DND-41 (cell line): ENCODE measurements around the gene AKAP8.

ENCODE experiments used
- EZH2 ChIP-seq: IDR thresholded peaks from 3 replicates; pipeline ENCODE4 v1.6.1; 2012; ENCODE audit warnings: borderline replicate concordance, low read depth, mild to moderate bottlenecking, moderate library complexity, low read length, inconsistent platforms; ENCODE audit not compliant: severe bottlenecking
- TF ChIP-seq, protein P1 (sequence below): IDR thresholded peaks from 2 replicates; pipeline ENCODE4 v1.5.1; 2012; ENCODE audit warnings: borderline replicate concordance, low read length, moderate library complexity, mild to moderate bottlenecking; ENCODE audit not compliant: poor library complexity, severe bottlenecking; ENCODE audit errors: extremely low read depth

DNA sequence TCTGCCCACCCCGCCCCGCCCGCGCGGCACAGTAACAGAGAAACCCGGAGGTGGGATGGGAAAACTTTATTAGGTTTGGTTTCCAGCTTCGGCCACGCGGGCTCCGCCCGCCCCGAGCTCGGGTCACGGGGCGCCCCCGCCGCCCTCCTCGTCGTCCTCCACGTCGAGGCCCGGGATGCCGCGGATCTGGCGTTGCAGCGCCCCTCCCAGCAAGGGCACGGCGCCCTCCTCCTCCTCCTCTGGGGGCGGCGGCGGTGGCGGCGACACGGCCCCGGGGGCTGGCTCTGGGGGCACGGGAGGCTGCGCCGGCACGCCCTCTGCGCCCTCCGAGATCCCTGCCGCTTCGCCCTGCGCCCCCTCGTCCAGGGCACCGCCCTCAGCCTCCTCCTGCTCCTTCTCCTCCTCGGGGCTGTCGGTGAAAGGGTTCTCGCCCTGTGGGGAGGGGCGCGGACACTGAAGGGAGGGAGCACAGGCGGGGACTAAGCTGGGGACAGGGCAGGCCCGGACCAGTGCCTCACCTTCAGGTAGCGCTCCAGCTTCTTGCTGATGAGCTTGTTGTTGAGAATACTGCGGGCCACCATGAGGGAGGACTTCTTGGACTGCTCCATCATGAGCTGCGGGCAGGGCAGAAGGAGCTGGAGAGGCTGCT, 536 bp upstream of the AKAP8 start:
- TF ChIP-seq, protein P1, sequence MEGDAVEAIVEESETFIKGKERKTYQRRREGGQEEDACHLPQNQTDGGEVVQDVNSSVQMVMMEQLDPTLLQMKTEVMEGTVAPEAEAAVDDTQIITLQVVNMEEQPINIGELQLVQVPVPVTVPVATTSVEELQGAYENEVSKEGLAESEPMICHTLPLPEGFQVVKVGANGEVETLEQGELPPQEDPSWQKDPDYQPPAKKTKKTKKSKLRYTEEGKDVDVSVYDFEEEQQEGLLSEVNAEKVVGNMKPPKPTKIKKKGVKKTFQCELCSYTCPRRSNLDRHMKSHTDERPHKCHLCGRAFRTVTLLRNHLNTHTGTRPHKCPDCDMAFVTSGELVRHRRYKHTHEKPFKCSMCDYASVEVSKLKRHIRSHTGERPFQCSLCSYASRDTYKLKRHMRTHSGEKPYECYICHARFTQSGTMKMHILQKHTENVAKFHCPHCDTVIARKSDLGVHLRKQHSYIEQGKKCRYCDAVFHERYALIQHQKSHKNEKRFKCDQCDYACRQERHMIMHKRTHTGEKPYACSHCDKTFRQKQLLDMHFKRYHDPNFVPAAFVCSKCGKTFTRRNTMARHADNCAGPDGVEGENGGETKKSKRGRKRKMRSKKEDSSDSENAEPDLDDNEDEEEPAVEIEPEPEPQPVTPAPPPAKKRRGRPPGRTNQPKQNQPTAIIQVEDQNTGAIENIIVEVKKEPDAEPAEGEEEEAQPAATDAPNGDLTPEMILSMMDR = peak; percentile 21
- no peak for TF ChIP-seq EZH2
